Measurements from ENCODE around the gene SLC38A8.

- no peak for TF ChIP-seq CEBPB (IDR thresholded peaks at IDR 0.05)
- no peak for TF ChIP-seq NFIC (IDR thresholded peaks at IDR 0.05)
- TF ChIP-seq TAF1 (IDR thresholded peaks at IDR 0.05; ENCODE audit: low read depth), result no peak
- no peak for TF ChIP-seq REST (IDR thresholded peaks at IDR 0.05; ENCODE audit: low read depth)
- no peak for TF ChIP-seq TEAD4 (IDR thresholded peaks at IDR 0.05)
- no peak for TF ChIP-seq YY1 (IDR thresholded peaks at IDR 0.05; ENCODE audit: low read depth)
- TF ChIP-seq CREB1 (IDR thresholded peaks at IDR 0.05; ENCODE audit: low read depth), result no peak
Measured at GRCh38 chr16:84031556-84031955, 11.0 kb downstream of the SLC38A8 start.
